Cardiac muscle cell (in vitro differentiated cells and primary cell): ENCODE results near the gene PHF2. TPM values are rescaled to one million over a fixed set of nuclear protein-coding genes. Genes with fewer than 3 reads are reported as not detected.
A peak's percentile ranks its signal among the peaks of the same experiment; 100 is the strongest.

ENCODE experiments used
- DNase-seq, 2 donors: peaks; one replicate each; pipeline versions ENCODE4 v3.0.0 to v3.0.0-alpha.2; 2010 to 2017; ENCODE audit warnings: low read depth in 1 of 2, low spot score in 1 of 2
- H3K27ac ChIP-seq: fragments of 200-600 bp; sonication (generic); 2 replicates; pipeline ENCODE4 v1.5.1; 2016
- H3K27me3 ChIP-seq: fragments of 200-600 bp; sonication (generic); 2 replicates; pipeline ENCODE4 v1.6.0; 2016; ENCODE audit warnings: control low read depth
- H3K36me3 ChIP-seq: fragments of 200-600 bp; sonication (generic); 2 replicates; pipeline ENCODE4 v1.5.1; 2016; ENCODE audit warnings: control low read depth
- H3K4me1 ChIP-seq: fragments of 200-600 bp; sonication (generic); 2 replicates; pipeline ENCODE4 v1.8.1; 2017; ENCODE audit warnings: low read depth, mild to moderate bottlenecking, mixed run types
- H3K4me3 ChIP-seq: fragments of 200-600 bp; sonication (generic); 2 replicates; pipeline ENCODE4 v1.5.1; 2016; ENCODE audit warnings: mild to moderate bottlenecking
- H3K9me3 ChIP-seq: fragments of 200-600 bp; sonication (generic); 2 replicates; pipeline ENCODE4 v1.5.1; 2017; ENCODE audit warnings: low read depth, mild to moderate bottlenecking, control low read depth
- polyA plus RNA-seq: library from polyadenylated mRNA; unstranded; fragments of >200 nt; fragmentation: Nextera tagmentation; extraction: Ambion mirVana; gene quantifications from 2 replicates; pipeline ENCODE4 v1.2.1, GENCODE V29; 2016
- total RNA-seq: library from RNA; depleted of rRNA; stranded (reverse); fragments of >200 nt; gene quantifications from 2 replicates; pipeline ENCODE4 v1.2.3, GENCODE V29; 2016
- TF ChIP-seq, protein P1 (sequence below): IDR thresholded peaks from 2 replicates; pipeline ENCODE4 v1.5.1; 2012; ENCODE audit warnings: low read depth, mild to moderate bottlenecking, low read length

Gene PHF2
- total and polyA plus RNA-seq, 2 experiments from 2014 or later: 14.1 to 33.7 TPM

DNA sequence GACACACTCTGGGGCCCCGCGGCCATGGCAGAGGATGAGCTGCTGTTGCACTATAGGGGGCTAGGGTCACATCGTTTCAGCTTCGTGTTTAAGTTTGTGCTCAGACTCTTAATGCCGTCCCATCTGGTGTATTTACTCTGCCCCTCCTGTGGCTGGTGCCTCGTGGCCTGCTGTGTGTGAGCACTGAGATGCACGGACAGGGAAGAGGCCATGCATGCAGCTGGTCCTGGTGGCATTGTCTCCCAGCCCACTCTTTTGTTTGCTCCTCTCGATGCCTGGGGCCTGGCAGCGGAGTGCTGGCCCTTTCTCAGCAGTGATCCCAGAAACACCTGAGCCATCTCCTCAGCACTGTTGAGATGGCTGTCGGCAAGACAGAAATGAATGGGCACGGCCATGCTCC is 30.0 kb upstream of the PHF2 start:
- Histone ChIP-seq H3K9me3 (no peaks in the 10 kb centered on the region), H3K4me1 (peaks cover 33% of the 10 kb centered on the region), H3K27ac (no peak overlapping the region), H3K27me3 (no peaks in the 10 kb centered on the region), H3K36me3 (peaks cover 4% of the 10 kb centered on the region), H3K4me3 (no peak overlapping the region)
- TF ChIP-seq, protein P1, sequence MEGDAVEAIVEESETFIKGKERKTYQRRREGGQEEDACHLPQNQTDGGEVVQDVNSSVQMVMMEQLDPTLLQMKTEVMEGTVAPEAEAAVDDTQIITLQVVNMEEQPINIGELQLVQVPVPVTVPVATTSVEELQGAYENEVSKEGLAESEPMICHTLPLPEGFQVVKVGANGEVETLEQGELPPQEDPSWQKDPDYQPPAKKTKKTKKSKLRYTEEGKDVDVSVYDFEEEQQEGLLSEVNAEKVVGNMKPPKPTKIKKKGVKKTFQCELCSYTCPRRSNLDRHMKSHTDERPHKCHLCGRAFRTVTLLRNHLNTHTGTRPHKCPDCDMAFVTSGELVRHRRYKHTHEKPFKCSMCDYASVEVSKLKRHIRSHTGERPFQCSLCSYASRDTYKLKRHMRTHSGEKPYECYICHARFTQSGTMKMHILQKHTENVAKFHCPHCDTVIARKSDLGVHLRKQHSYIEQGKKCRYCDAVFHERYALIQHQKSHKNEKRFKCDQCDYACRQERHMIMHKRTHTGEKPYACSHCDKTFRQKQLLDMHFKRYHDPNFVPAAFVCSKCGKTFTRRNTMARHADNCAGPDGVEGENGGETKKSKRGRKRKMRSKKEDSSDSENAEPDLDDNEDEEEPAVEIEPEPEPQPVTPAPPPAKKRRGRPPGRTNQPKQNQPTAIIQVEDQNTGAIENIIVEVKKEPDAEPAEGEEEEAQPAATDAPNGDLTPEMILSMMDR: no peak
- DNase-seq: no peak

DNA sequence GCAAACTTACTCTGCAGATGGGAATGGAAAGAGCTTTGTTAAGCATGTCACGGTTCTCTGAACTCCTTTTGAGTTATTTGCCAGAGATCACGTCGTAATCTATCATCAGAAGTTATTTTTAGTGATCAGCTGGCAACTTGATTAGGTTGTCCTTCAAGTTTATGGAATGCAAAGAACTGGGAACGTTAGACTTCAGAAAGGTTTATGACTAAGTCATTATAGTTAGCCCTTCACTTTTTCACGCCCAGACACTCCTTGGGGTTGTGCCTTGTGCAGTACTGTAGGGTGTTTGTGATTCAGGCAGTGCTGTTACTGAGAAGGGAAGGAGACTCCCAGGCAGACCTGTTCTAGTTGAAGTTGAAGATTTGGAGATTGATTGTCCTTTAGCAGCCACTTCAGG is 26.8 kb upstream of the PHF2 start:
- Histone ChIP-seq H3K36me3 (peaks cover 13% of the 10 kb centered on the region), H3K27me3 (no peaks in the 10 kb centered on the region), H3K4me1 (peaks cover 25% of the 10 kb centered on the region), H3K27ac (peak overlapping the region; percentile 65), H3K4me3 (no peak overlapping the region), H3K9me3 (no peaks in the 10 kb centered on the region)
- no peak for DNase-seq
- TF ChIP-seq, protein P1: no peak

DNA sequence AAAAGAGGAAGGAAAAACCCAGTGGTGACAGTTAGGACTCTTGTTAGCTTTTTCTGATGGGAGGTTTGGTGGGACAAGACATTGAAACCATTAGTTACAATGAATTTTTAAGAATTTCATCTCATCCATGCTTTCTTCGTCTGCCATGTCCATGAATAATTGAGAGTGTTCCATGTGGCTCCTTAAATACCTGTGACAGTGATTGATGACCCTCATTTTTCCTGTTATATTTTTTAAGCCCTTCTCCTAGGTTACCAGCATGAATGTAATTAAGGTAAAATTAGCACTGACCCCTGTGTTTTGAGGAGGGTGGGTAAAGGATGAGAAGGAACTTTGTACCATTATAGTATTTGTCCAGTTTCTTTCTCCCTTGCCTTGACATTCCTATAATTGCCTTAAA is 23.5 kb upstream of the PHF2 start:
- TF ChIP-seq, protein P1: no peak
- Histone ChIP-seq H3K36me3 (peaks cover 19% of the 10 kb centered on the region), H3K27me3 (no peaks in the 10 kb centered on the region), H3K4me3 (no peak overlapping the region), H3K27ac (no peak overlapping the region), H3K9me3 (no peaks in the 10 kb centered on the region), H3K4me1 (peaks cover 25% of the 10 kb centered on the region)
- no peak for DNase-seq

DNA sequence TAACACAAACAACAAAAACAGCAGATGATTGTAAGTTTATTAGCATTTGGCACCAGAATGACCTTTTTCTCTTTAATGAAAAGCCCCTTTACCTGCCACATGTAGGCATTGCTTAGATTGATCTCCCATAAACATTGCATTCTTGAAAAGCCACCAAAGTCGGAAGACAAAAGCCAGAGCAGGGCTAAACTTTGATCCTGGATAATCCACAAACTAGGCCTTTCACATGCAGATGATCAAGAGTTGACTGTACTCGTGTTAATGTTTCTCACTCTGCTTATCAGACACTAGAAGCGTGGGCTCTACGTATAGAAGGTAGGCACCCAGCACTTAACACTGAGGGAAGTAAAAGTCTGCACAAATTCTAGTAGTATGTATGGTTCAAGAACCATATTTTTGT is 21.0 kb upstream of the PHF2 start:
- Histone ChIP-seq H3K27ac (no peak overlapping the region), H3K4me1 (peaks cover 16% of the 10 kb centered on the region), H3K27me3 (no peaks in the 10 kb centered on the region), H3K9me3 (no peaks in the 10 kb centered on the region), H3K36me3 (peaks cover 24% of the 10 kb centered on the region), H3K4me3 (no peak overlapping the region)
- TF ChIP-seq, protein P1: no peak
- no peak for DNase-seq

DNA sequence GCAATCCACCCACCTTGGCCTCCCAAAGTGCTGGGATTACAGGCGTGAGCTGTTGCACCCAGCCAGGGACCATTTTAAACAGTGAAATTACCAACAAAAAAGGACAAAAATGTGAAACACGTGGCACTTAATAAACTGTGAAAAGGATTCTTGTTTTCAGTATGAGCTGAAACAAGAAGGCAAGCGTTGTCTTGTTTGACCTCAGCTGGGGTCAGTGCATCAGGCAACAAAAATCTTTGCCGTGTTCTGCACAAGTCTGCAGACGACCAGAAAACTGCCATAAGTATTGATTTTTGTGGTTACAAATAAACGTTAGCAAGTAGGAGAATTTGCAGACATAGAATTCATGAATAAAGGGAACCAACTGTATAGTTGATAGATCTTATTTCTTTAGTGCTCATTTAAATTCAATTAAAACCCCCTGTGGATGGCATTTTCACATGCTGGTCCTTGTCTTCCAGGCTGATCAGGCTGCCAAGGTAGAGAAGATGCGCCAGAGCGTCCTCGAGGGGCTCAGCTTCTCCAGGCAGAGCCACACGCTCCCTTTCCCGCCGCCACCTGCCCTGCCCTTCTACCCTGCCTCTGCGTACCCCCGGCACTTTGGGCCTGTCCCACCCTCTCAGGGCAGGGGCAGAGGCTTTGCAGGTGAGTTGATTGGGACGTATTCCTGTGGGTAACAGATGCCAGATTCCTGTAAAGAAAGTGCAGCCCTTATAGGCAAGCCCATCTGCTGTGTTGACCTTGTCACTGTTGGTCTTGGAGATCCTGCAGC is 18.8 kb upstream of the PHF2 start:
- TF ChIP-seq, protein P1: no peak
- H3K27ac ChIP-seq: no peak overlapping the region
- no peak for DNase-seq
- H3K4me3 ChIP-seq: no peak overlapping the region
- H3K36me3 ChIP-seq: peaks cover 22% of the 10 kb centered on the region
- no peaks in the 10 kb centered on the region for H3K27me3 ChIP-seq
- no peaks in the 10 kb centered on the region for H3K9me3 ChIP-seq
- H3K4me1 ChIP-seq: peaks cover 16% of the 10 kb centered on the region
